HG03108 (cell line): ENCODE results near the gene RAD51B.

Experiments
- ATAC-seq: cut with Tn5 transposase; IDR thresholded peaks from one replicate; pipeline ENCODE4 v1.9.1; 2021; ENCODE audit warnings: moderate library complexity; ENCODE audit not compliant: unreplicated experiment

Gene RAD51B

GRCh38 chr14:68262567-68262966 lies 443.0 kb downstream of the RAD51B start:
- no peak for ATAC-seq

GRCh38 chr14:68263563-68264259 lies 444.1 kb downstream of the RAD51B start:
- no peak for ATAC-seq

- no peak for ATAC-seq
Observed at GRCh38 chr14:68264260-68264569, 444.6 kb downstream of the RAD51B start.

GRCh38 chr14:68266998-68267397 lies 447.4 kb downstream of the RAD51B start:
- no peak for ATAC-seq

- ATAC-seq: peak; percentile 45
Observed at GRCh38 chr14:68268197-68268596, 448.6 kb downstream of the RAD51B start.

GRCh38 chr14:68268719-68269118 lies 449.1 kb downstream of the RAD51B start:
- ATAC-seq: no peak

- ATAC-seq: no peak
Observed at GRCh38 chr14:68269136-68269927, 449.8 kb downstream of the RAD51B start.

- no peak for ATAC-seq
Observed at GRCh38 chr14:68270342-68270741, 450.8 kb downstream of the RAD51B start.

- ATAC-seq: no peak
Observed at GRCh38 chr14:68271913-68272391, 452.4 kb downstream of the RAD51B start.

GRCh38 chr14:68273413-68273812 lies 453.8 kb downstream of the RAD51B start:
- ATAC-seq: no peak

- ATAC-seq: no peak
Observed at GRCh38 chr14:68274725-68275124, 455.1 kb downstream of the RAD51B start.

GRCh38 chr14:68278576-68279436 lies 459.2 kb downstream of the RAD51B start:
- ATAC-seq: no peak

GRCh38 chr14:68279437-68279720 lies 459.8 kb downstream of the RAD51B start:
- no peak for ATAC-seq

GRCh38 chr14:68279777-68280233 lies 460.2 kb downstream of the RAD51B start:
- peak; percentile 31 for ATAC-seq

- no peak for ATAC-seq
Observed at GRCh38 chr14:68281497-68281896, 461.9 kb downstream of the RAD51B start.

- ATAC-seq: peak; percentile 20
Observed at GRCh38 chr14:68282479-68283377, 463.1 kb downstream of the RAD51B start.

GRCh38 chr14:68283378-68284123 lies 464.0 kb downstream of the RAD51B start:
- peak; percentile 35 for ATAC-seq

GRCh38 chr14:68284333-68284732 lies 464.8 kb downstream of the RAD51B start:
- ATAC-seq: no peak

- no peak for ATAC-seq
Observed at GRCh38 chr14:68284834-68285233, 465.3 kb downstream of the RAD51B start.
